Large intestine (tissue), 3 donors: ENCODE data around the gene NRP2. TPM values are rescaled to one million over a fixed set of nuclear protein-coding genes. Genes with fewer than 3 reads are reported as not detected.

Experiments
- DNase-seq, 2 donors: peaks; one replicate each; pipeline versions ENCODE4 v3.0.0 to v3.0.0-alpha.2; 2013
- H3K27ac ChIP-seq: one replicate; pipeline ENCODE4 v1.5.1; 2013; ENCODE audit warnings: low read length
- H3K27me3 ChIP-seq: 2 replicates; pipeline ENCODE4 v1.6.1; 2013; ENCODE audit warnings: low read length; ENCODE audit not compliant: control insufficient read depth, insufficient read depth
- H3K36me3 ChIP-seq: 2 replicates; pipeline ENCODE4 v1.6.1; 2013; ENCODE audit warnings: low read length; ENCODE audit not compliant: control insufficient read depth, insufficient read depth
- H3K4me1 ChIP-seq: one replicate; pipeline ENCODE4 v1.6.1; 2013; ENCODE audit warnings: low read length; ENCODE audit not compliant: control insufficient read depth, insufficient read depth
- H3K4me3 ChIP-seq: one replicate; pipeline ENCODE4 v1.5.1; 2013; ENCODE audit warnings: low read length
- H3K9me3 ChIP-seq: one replicate; pipeline ENCODE4 v1.6.1; 2013; ENCODE audit warnings: mild to moderate bottlenecking, low read depth, low read length, moderate library complexity; ENCODE audit not compliant: control insufficient read depth
- WGBS: methylation state at CpG from one replicate; pipeline ENCODE4 v1.1.5; 2013; ENCODE audit warnings: low lambda C conversion rate; ENCODE audit not compliant: insufficient coverage; 5-methylcytosine and 5-hydroxymethylcytosine counted together
- polyA plus RNA-seq: library from polyadenylated mRNA; unstranded; fragments of 120-200 nt; gene quantifications from one replicate; pipeline ENCODE4 v1.2.1, GENCODE V29; 2013

NRP2 gene
- polyA plus RNA-seq, 1 donor, result 37.2 TPM

GRCh38 chr2:205771031-205771430 is 88.7 kb downstream of the NRP2 start:
- peaks cover 45% of the 10 kb centered on the region for H3K4me1 ChIP-seq
- H3K9me3 ChIP-seq, result peaks cover under 1% of the 10 kb centered on the region
- WGBS, result 18% methylated on average over 4 of the region's 10 CpGs
- H3K36me3 ChIP-seq, result no peaks in the 10 kb centered on the region
- no peaks in the 10 kb centered on the region for H3K27me3 ChIP-seq
- H3K27ac ChIP-seq, result no peak overlapping the region
- DNase-seq, result peak in 1 of 2 donors; percentile 47
- H3K4me3 ChIP-seq, result no peak overlapping the region

- WGBS, result 100% methylated on average over 1 of the region's 2 CpGs
- no peak overlapping the region for H3K4me3 ChIP-seq
- no peaks in the 10 kb centered on the region for H3K36me3 ChIP-seq
- DNase-seq, result no peak
- H3K4me1 ChIP-seq, result peaks cover 45% of the 10 kb centered on the region
- H3K27me3 ChIP-seq, result no peaks in the 10 kb centered on the region
- H3K27ac ChIP-seq, result no peak overlapping the region
- peaks cover 3% of the 10 kb centered on the region for H3K9me3 ChIP-seq
Measured at GRCh38 chr2:205771666-205772065, 89.4 kb downstream of the NRP2 start.

GRCh38 chr2:205772983-205773382 is 90.7 kb downstream of the NRP2 start:
- Histone ChIP-seq H3K9me3 (peaks cover 3% of the 10 kb centered on the region), H3K27me3 (no peaks in the 10 kb centered on the region), H3K4me3 (no peak overlapping the region), H3K36me3 (no peaks in the 10 kb centered on the region), H3K4me1 (peaks cover 33% of the 10 kb centered on the region), H3K27ac (no peak overlapping the region)
- WGBS, result 100% methylated on average over 1 of the region's 3 CpGs
- DNase-seq, result no peak

GRCh38 chr2:205773989-205774388 is 91.7 kb downstream of the NRP2 start:
- H3K4me3 ChIP-seq, result no peak overlapping the region
- H3K27ac ChIP-seq, result no peak overlapping the region
- DNase-seq, result no peak
- H3K27me3 ChIP-seq, result no peaks in the 10 kb centered on the region
- H3K4me1 ChIP-seq, result peaks cover 23% of the 10 kb centered on the region
- WGBS, result no CpG with 5 or more reads among the region's 1 CpG
- peaks cover 3% of the 10 kb centered on the region for H3K9me3 ChIP-seq
- no peaks in the 10 kb centered on the region for H3K36me3 ChIP-seq

- Histone ChIP-seq H3K27me3 (no peaks in the 10 kb centered on the region), H3K4me3 (no peak overlapping the region), H3K27ac (peak overlapping the region; percentile 15), H3K36me3 (no peaks in the 10 kb centered on the region), H3K4me1 (peaks cover 12% of the 10 kb centered on the region), H3K9me3 (peaks cover 3% of the 10 kb centered on the region)
- DNase-seq, result peak in 1 of 2 donors; percentile 39
- 78% methylated on average over 3 of the region's 6 CpGs for WGBS
Measured at GRCh38 chr2:205775097-205775877, 93.0 kb downstream of the NRP2 start.

- no peaks in the 10 kb centered on the region for H3K36me3 ChIP-seq
- peaks cover 3% of the 10 kb centered on the region for H3K9me3 ChIP-seq
- H3K4me1 ChIP-seq, result peaks cover 4% of the 10 kb centered on the region
- no peaks in the 10 kb centered on the region for H3K27me3 ChIP-seq
- no peak for DNase-seq
- no CpG with 5 or more reads among the region's 19 CpGs for WGBS
- no peak overlapping the region for H3K27ac ChIP-seq
- H3K4me3 ChIP-seq, result no peak overlapping the region
Measured at GRCh38 chr2:205776139-205776538, 93.8 kb downstream of the NRP2 start.

GRCh38 chr2:205776720-205777119 is 94.4 kb downstream of the NRP2 start:
- H3K27ac ChIP-seq, result no peak overlapping the region
- no peaks in the 10 kb centered on the region for H3K36me3 ChIP-seq
- DNase-seq, result no peak
- WGBS, result 71% methylated on average over 1 of the region's 5 CpGs
- H3K4me3 ChIP-seq, result no peak overlapping the region
- no peaks in the 10 kb centered on the region for H3K27me3 ChIP-seq
- no peaks in the 10 kb centered on the region for H3K4me1 ChIP-seq
- peaks cover 3% of the 10 kb centered on the region for H3K9me3 ChIP-seq

GRCh38 chr2:205778356-205778755 is 96.1 kb downstream of the NRP2 start:
- no peak overlapping the region for H3K27ac ChIP-seq

GRCh38 chr2:205780645-205781044 is 98.3 kb downstream of the NRP2 start:
- H3K4me1 ChIP-seq, result peaks cover 5% of the 10 kb centered on the region
- H3K27ac ChIP-seq, result no peak overlapping the region
- H3K36me3 ChIP-seq, result no peaks in the 10 kb centered on the region
- no peak for DNase-seq
- no peaks in the 10 kb centered on the region for H3K27me3 ChIP-seq
- no CpG with 5 or more reads among the region's 2 CpGs for WGBS
- no peak overlapping the region for H3K4me3 ChIP-seq
- H3K9me3 ChIP-seq, result peaks cover 3% of the 10 kb centered on the region

More at GRCh38 chr2:205778356-205778755, 96.1 kb downstream of the NRP2 start:
- no peaks in the 10 kb centered on the region for H3K4me1 ChIP-seq
- no CpG with 5 or more reads among the region's 3 CpGs for WGBS
- H3K9me3 ChIP-seq, result peaks cover 3% of the 10 kb centered on the region
- H3K4me3 ChIP-seq, result no peak overlapping the region
- H3K27me3 ChIP-seq, result no peaks in the 10 kb centered on the region
- H3K36me3 ChIP-seq, result no peaks in the 10 kb centered on the region
- no peak for DNase-seq

- H3K36me3 ChIP-seq, result no peaks in the 10 kb centered on the region
- H3K9me3 ChIP-seq, result no peaks in the 10 kb centered on the region
- H3K4me1 ChIP-seq, result peaks cover 5% of the 10 kb centered on the region
- no peak for DNase-seq
- no peaks in the 10 kb centered on the region for H3K27me3 ChIP-seq
- no peak overlapping the region for H3K4me3 ChIP-seq
- no peak overlapping the region for H3K27ac ChIP-seq
- no CpG with 5 or more reads among the region's 5 CpGs for WGBS
Measured at GRCh38 chr2:205781244-205781931, 99.1 kb downstream of the NRP2 start.
